IgD-negative memory B cell (primary cell): ENCODE data around the gene KRT3. TPM values are rescaled to one million over a fixed set of nuclear protein-coding genes. Genes with fewer than 3 reads are reported as not detected.

Source experiments
- H3K27ac Mint-ChIP-seq, 3 donors: one replicate each; pipeline ENCODE4 v1.8.0; 2020 to 2022; ENCODE audit warnings: mild to moderate bottlenecking in 3 of 3, mixed read lengths in 3 of 3, moderate library complexity in 1 of 3
- H3K27me3 Mint-ChIP-seq: one replicate; pipeline ENCODE4 v1.8.0; 2021; ENCODE audit warnings: mixed read lengths
- H3K36me3 Mint-ChIP-seq: one replicate; pipeline ENCODE4 v1.8.0; 2020; ENCODE audit warnings: mild to moderate bottlenecking, mixed read lengths
- H3K4me1 Mint-ChIP-seq, 3 donors: one replicate each; pipeline ENCODE4 v1.8.0; 2020 to 2022; ENCODE audit warnings: mixed read lengths in 3 of 3, mild to moderate bottlenecking in 1 of 3
- H3K4me3 Mint-ChIP-seq, 4 donors: one replicate each; pipeline ENCODE4 v1.8.0; 2020 to 2022; ENCODE audit warnings: mild to moderate bottlenecking in 4 of 4, mixed read lengths in 4 of 4, moderate library complexity in 3 of 4
- H3K9me3 Mint-ChIP-seq, 3 donors: one replicate each; pipeline ENCODE4 v1.8.0; 2020 to 2021; ENCODE audit warnings: mixed read lengths in 3 of 3, mild to moderate bottlenecking in 1 of 3
- polyA plus RNA-seq: library from polyadenylated mRNA; unstranded; fragments of 300-500 nt; fragmentation: Illumina TruSeq; gene quantifications from one replicate; pipeline ENCODE4 v1.2.3, GENCODE V29; 2021

KRT3 gene
- polyA plus RNA-seq, 1 donor from 2014 or later: not detected

GRCh38 chr12:52789637-52790426 is 6.1 kb downstream of the KRT3 start:
- peak overlapping the region in 1 of 4 donors; percentile 24 for H3K4me3 Mint-ChIP-seq

GRCh38 chr12:52788876-52789636 is 6.9 kb downstream of the KRT3 start:
- no peak overlapping the region for H3K27ac Mint-ChIP-seq
- peaks cover 0 to 9% (median 0%) of the 10 kb centered on the region in 3 donors for H3K4me1 Mint-ChIP-seq
- no peaks in the 10 kb centered on the region for H3K36me3 Mint-ChIP-seq
- peaks cover 0 to 3% (median 1%) of the 10 kb centered on the region in 3 donors for H3K9me3 Mint-ChIP-seq
- peak overlapping the region in 1 of 4 donors; percentile 24 for H3K4me3 Mint-ChIP-seq
- H3K27me3 Mint-ChIP-seq: peaks cover 26% of the 10 kb centered on the region

More at GRCh38 chr12:52789637-52790426, 6.1 kb downstream of the KRT3 start:
- Mint-ChIP-seq H3K27ac (peak overlapping the region in 1 of 3 donors; percentile 36), H3K36me3 (no peaks in the 10 kb centered on the region), H3K4me1 (peaks cover 0 to 9% (median 0%) of the 10 kb centered on the region in 3 donors), H3K27me3 (peaks cover 28% of the 10 kb centered on the region), H3K9me3 (peaks cover 0 to 3% (median 1%) of the 10 kb centered on the region in 3 donors)

- peaks cover 24% of the 10 kb centered on the region for H3K27me3 Mint-ChIP-seq
- H3K4me3 Mint-ChIP-seq: no peak overlapping the region
- peaks cover 0 to 9% (median 0%) of the 10 kb centered on the region in 3 donors for H3K4me1 Mint-ChIP-seq
- peaks cover 0 to 3% (median 1%) of the 10 kb centered on the region in 3 donors for H3K9me3 Mint-ChIP-seq
- H3K27ac Mint-ChIP-seq: no peak overlapping the region
- no peaks in the 10 kb centered on the region for H3K36me3 Mint-ChIP-seq
Measured at GRCh38 chr12:52788192-52788875, 7.6 kb downstream of the KRT3 start.

GRCh38 chr12:52787324-52788191 is 8.4 kb downstream of the KRT3 start:
- peaks cover 0 to 9% (median 0%) of the 10 kb centered on the region in 3 donors for H3K4me1 Mint-ChIP-seq
- H3K27me3 Mint-ChIP-seq: peaks cover 21% of the 10 kb centered on the region
- no peaks in the 10 kb centered on the region for H3K36me3 Mint-ChIP-seq
- no peak overlapping the region for H3K4me3 Mint-ChIP-seq
- H3K27ac Mint-ChIP-seq: no peak overlapping the region
- H3K9me3 Mint-ChIP-seq: peaks cover 0 to 3% (median 1%) of the 10 kb centered on the region in 3 donors

GRCh38 chr12:52784909-52785308 is 11.0 kb downstream of the KRT3 start:
- H3K9me3 Mint-ChIP-seq: peaks cover 0 to 3% (median 1%) of the 10 kb centered on the region in 3 donors
- H3K36me3 Mint-ChIP-seq: no peaks in the 10 kb centered on the region
- H3K27me3 Mint-ChIP-seq: peaks cover 14% of the 10 kb centered on the region
- H3K4me3 Mint-ChIP-seq: no peak overlapping the region
- H3K4me1 Mint-ChIP-seq: peaks cover 0 to 6% (median 0%) of the 10 kb centered on the region in 3 donors
- H3K27ac Mint-ChIP-seq: no peak overlapping the region

GRCh38 chr12:52783563-52784316 is 12.2 kb downstream of the KRT3 start:
- Mint-ChIP-seq H3K27me3 (peaks cover 5% of the 10 kb centered on the region), H3K9me3 (peaks cover 0 to 3% (median 1%) of the 10 kb centered on the region in 3 donors), H3K4me1 (no peaks in the 10 kb centered on the region), H3K36me3 (no peaks in the 10 kb centered on the region), H3K4me3 (no peak overlapping the region), H3K27ac (no peak overlapping the region)

GRCh38 chr12:52782502-52782901 is 13.4 kb downstream of the KRT3 start:
- Mint-ChIP-seq H3K9me3 (peaks cover 0 to 3% (median 1%) of the 10 kb centered on the region in 3 donors), H3K36me3 (no peaks in the 10 kb centered on the region), H3K27ac (no peak overlapping the region), H3K4me1 (no peaks in the 10 kb centered on the region), H3K4me3 (no peak overlapping the region), H3K27me3 (peaks cover 2% of the 10 kb centered on the region)

GRCh38 chr12:52781399-52782082 is 14.4 kb downstream of the KRT3 start:
- Mint-ChIP-seq H3K4me1 (no peaks in the 10 kb centered on the region), H3K27me3 (peaks cover 4% of the 10 kb centered on the region), H3K36me3 (no peaks in the 10 kb centered on the region), H3K9me3 (peaks cover 0 to 3% (median 1%) of the 10 kb centered on the region in 3 donors), H3K4me3 (no peak overlapping the region), H3K27ac (no peak overlapping the region)

GRCh38 chr12:52779914-52780313 is 16.0 kb downstream of the KRT3 start:
- Mint-ChIP-seq H3K4me3 (no peak overlapping the region), H3K9me3 (no peaks in the 10 kb centered on the region), H3K27me3 (peaks cover 3% of the 10 kb centered on the region), H3K4me1 (no peaks in the 10 kb centered on the region), H3K36me3 (no peaks in the 10 kb centered on the region), H3K27ac (no peak overlapping the region)

GRCh38 chr12:52778833-52779232 is 17.1 kb downstream of the KRT3 start:
- H3K4me1 Mint-ChIP-seq: no peaks in the 10 kb centered on the region
- H3K27me3 Mint-ChIP-seq: peaks cover 3% of the 10 kb centered on the region
- no peak overlapping the region for H3K4me3 Mint-ChIP-seq
- H3K36me3 Mint-ChIP-seq: no peaks in the 10 kb centered on the region
- H3K9me3 Mint-ChIP-seq: no peaks in the 10 kb centered on the region
- H3K27ac Mint-ChIP-seq: no peak overlapping the region

GRCh38 chr12:52777566-52777965 is 18.4 kb downstream of the KRT3 start:
- H3K27me3 Mint-ChIP-seq: peaks cover 7% of the 10 kb centered on the region
- no peak overlapping the region for H3K27ac Mint-ChIP-seq
- H3K4me3 Mint-ChIP-seq: no peak overlapping the region
- no peaks in the 10 kb centered on the region for H3K9me3 Mint-ChIP-seq
- no peaks in the 10 kb centered on the region for H3K4me1 Mint-ChIP-seq
- no peaks in the 10 kb centered on the region for H3K36me3 Mint-ChIP-seq

GRCh38 chr12:52776913-52777395 is 19.0 kb downstream of the KRT3 start, which contains the start of gene KRT76:
Gene KRT76 (minus strand): TSS chr12:52777345. CDS start chr12:52777291, 54 bp downstream.
- H3K4me3 Mint-ChIP-seq: no peak within 1 kb of the TSS
- H3K4me1 Mint-ChIP-seq: no peaks in the 10 kb centered on the region
- H3K36me3 Mint-ChIP-seq: no peaks in the 10 kb centered on the region
- H3K9me3 Mint-ChIP-seq: no peaks in the 10 kb centered on the region
- H3K27ac Mint-ChIP-seq: no peak within 1 kb of the TSS
- peaks cover 7% of the 10 kb centered on the region for H3K27me3 Mint-ChIP-seq

GRCh38 chr12:52776435-52776834 is 19.5 kb downstream of the KRT3 start:
- H3K4me3 Mint-ChIP-seq: no peak overlapping the region
- no peaks in the 10 kb centered on the region for H3K9me3 Mint-ChIP-seq
- H3K27ac Mint-ChIP-seq: no peak overlapping the region
- H3K36me3 Mint-ChIP-seq: no peaks in the 10 kb centered on the region
- peaks cover 7% of the 10 kb centered on the region for H3K27me3 Mint-ChIP-seq
- no peaks in the 10 kb centered on the region for H3K4me1 Mint-ChIP-seq
